AG09309 (cell line): Measurements from ENCODE around the gene ABCF2.

Experiments used
- DNase-seq: peaks from one replicate; pipeline ENCODE4 v3.0.0-alpha.2; 2010; ENCODE audit warnings: low read depth
- H3K4me3 ChIP-seq: 2 replicates; pipeline ENCODE4 v1.5.1; 2011; ENCODE audit warnings: mild to moderate bottlenecking, low read depth, low read length, moderate library complexity; ENCODE audit not compliant: control insufficient read depth
- TF ChIP-seq, protein P1 (sequence below): IDR thresholded peaks from 2 replicates; pipeline ENCODE4 v1.5.1; 2011; ENCODE audit warnings: mild to moderate bottlenecking, low read depth, low read length, inconsistent platforms; ENCODE audit not compliant: insufficient read depth, control insufficient read depth; ENCODE audit errors: missing control alignments

The ABCF2 gene

GRCh38 chr7:151186640-151187408 lies 40.2 kb downstream of the ABCF2 start, which contains the start of gene ASB10:
ASB10 (minus strand) TSS chr7:151187250; CDS start chr7:151187130, 120 bp downstream.
- TF ChIP-seq, protein P1, sequence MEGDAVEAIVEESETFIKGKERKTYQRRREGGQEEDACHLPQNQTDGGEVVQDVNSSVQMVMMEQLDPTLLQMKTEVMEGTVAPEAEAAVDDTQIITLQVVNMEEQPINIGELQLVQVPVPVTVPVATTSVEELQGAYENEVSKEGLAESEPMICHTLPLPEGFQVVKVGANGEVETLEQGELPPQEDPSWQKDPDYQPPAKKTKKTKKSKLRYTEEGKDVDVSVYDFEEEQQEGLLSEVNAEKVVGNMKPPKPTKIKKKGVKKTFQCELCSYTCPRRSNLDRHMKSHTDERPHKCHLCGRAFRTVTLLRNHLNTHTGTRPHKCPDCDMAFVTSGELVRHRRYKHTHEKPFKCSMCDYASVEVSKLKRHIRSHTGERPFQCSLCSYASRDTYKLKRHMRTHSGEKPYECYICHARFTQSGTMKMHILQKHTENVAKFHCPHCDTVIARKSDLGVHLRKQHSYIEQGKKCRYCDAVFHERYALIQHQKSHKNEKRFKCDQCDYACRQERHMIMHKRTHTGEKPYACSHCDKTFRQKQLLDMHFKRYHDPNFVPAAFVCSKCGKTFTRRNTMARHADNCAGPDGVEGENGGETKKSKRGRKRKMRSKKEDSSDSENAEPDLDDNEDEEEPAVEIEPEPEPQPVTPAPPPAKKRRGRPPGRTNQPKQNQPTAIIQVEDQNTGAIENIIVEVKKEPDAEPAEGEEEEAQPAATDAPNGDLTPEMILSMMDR, result no peak
- no peak for DNase-seq
- no peak within 1 kb of the TSS for H3K4me3 ChIP-seq

- TF ChIP-seq, protein P1, result no peak
- no peak for DNase-seq
- no peak overlapping the region for H3K4me3 ChIP-seq
Observed at GRCh38 chr7:151185762-151186639, 41.0 kb downstream of the ABCF2 start.

- TF ChIP-seq, protein P1, result no peak
- DNase-seq, result no peak
- H3K4me3 ChIP-seq, result no peak overlapping the region
Observed at GRCh38 chr7:151181011-151181431, 46.0 kb downstream of the ABCF2 start.

DNA sequence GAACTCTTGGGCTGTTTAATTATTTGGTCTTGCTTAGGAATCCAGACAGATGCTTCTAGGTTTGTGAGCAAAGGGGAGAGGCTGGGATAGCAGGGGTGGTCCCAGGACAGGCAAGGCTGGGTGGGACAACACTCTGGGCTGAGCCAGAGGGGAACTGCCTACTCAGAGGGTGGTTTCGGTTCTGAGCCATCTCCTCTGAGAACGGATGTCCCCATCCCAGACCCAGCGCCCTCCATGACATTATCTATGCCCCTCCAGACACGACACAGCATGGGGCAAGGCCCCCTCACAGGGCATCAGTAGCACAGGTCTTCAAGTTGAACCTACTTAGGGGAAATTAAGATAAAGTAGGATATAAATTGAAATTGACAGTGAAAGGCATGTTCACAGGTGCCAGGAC lies 47.1 kb downstream of the ABCF2 start:
- TF ChIP-seq, protein P1, result no peak
- H3K4me3 ChIP-seq, result no peak overlapping the region
- no peak for DNase-seq

DNA sequence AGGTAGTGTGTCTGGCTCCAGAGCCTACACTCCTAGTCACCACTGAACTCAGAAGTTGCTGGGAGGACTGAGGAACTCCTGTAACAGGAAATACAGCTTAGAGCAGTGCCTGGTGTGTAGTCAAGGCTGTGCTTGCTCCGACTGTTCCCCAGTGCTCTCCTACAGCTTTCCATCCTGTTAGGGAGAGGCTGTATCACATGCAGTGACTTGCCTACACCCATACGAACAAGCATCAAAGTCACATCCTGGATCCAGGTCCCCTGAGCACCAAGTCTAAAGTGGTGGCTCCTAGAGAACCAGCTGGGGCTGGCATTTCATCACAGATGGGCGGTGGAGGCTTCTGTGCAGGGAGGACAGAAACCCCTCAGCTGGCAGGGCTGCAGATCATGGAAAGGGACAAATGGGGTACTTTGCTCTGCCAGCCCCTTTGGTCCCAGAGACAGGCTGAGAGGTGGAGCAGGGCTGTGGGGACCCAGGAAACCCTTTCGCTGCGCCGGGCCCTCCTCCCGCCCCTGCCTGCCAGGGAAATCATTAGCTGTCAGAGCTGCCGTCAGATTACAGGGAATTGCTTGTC lies 47.6 kb downstream of the ABCF2 start:
- TF ChIP-seq, protein P1, result no peak
- DNase-seq, result no peak
- H3K4me3 ChIP-seq, result no peak overlapping the region

DNA sequence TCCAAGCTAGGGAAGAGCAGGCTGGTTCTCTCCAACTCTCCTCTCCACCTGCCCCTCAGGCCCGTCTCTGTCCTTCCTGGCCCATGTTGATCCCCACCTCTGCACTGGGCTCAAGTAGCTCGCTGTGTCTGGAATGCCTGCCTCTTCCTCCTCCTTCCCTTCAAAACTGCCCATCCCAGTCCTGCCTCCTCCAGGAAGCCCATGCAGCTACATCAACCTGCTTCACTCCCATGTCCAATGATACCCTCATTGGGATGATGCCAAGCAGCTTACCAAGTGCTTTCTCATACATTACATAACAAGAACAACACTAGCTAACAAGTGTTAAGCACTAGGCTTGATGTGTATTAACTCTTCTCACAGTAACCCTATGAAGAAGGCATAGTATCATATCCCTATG lies 48.2 kb downstream of the ABCF2 start:
- no peak overlapping the region for H3K4me3 ChIP-seq
- DNase-seq, result no peak
- TF ChIP-seq, protein P1, result no peak
